ENCODE results near the gene SOX11. TPM values are rescaled to one million over a fixed set of nuclear protein-coding genes. Genes with fewer than 3 reads are reported as not detected.

Gene SOX11
- total RNA-seq, 1 experiment from 2014 or later, result 24.8 TPM

DNA sequence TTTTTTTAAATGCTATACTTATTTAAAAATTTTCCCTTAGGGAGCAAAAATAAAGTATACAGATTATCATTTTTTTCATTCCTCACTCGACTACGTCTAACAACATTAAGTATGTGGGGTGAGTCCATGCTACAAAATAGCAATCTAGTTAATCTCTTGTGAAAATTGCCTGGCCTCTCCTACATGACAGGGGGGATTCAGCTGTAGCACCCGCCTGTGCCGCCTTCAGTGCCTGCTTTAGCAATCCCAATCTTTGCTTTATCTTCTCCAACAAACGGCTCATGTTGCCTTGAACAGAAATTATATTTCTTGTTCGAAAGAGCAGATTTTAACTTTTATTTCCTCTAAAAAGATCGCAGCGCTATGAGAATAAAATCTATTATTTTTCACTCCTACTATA, 2.4 kb upstream of the SOX11 start:
- CTCF ChIA-PET, result no interaction called here
- H3K36me3 Mint-ChIP-seq, result peaks cover 20% of the 10 kb centered on the region
- TF ChIP-seq GRHL2 (CRISPR knock-in tag; IDR thresholded peaks at IDR 0.05; ENCODE audit: insufficient replicate concordance, severe bottlenecking) (no peak), ZNF232 (CRISPR knock-in tag; IDR thresholded peaks at IDR 0.05) (no peak), SMAD3 (CRISPR knock-in tag; IDR thresholded peaks at IDR 0.05; ENCODE audit: borderline replicate concordance) (no peak), KAT7 (CRISPR knock-in tag; IDR thresholded peaks at IDR 0.05; ENCODE audit: borderline replicate concordance) (no peak), ATF1 (CRISPR knock-in tag; IDR thresholded peaks at IDR 0.05) (no peak), RORB (CRISPR knock-in tag; IDR thresholded peaks at IDR 0.05) (no peak), EMX1 (CRISPR knock-in tag; IDR thresholded peaks at IDR 0.05) (no peak), ATF2 (CRISPR knock-in tag; IDR thresholded peaks at IDR 0.05; ENCODE audit: borderline replicate concordance, low read depth) (no peak), ZSCAN18 (CRISPR knock-in tag; IDR thresholded peaks at IDR 0.05) (no peak), MLX (CRISPR knock-in tag; IDR thresholded peaks at IDR 0.05) (no peak), MYBL2 (CRISPR knock-in tag; IDR thresholded peaks at IDR 0.05) (no peak), ELF4 (CRISPR knock-in tag; IDR thresholded peaks at IDR 0.05; ENCODE audit: low read depth) (no peak), CREB1 (CRISPR knock-in tag; IDR thresholded peaks at IDR 0.05) (no peak), ZNF219 (CRISPR knock-in tag; IDR thresholded peaks at IDR 0.05; ENCODE audit: borderline replicate concordance) (no peak), ESRRA (CRISPR knock-in tag; IDR thresholded peaks at IDR 0.05; ENCODE audit: borderline replicate concordance) (no peak), TCF7 (CRISPR knock-in tag; IDR thresholded peaks at IDR 0.05; ENCODE audit: low read depth) (no peak), ZBTB21 (CRISPR knock-in tag; IDR thresholded peaks at IDR 0.05; ENCODE audit: borderline replicate concordance) (no peak)
- TF ChIP-seq, protein P1, sequence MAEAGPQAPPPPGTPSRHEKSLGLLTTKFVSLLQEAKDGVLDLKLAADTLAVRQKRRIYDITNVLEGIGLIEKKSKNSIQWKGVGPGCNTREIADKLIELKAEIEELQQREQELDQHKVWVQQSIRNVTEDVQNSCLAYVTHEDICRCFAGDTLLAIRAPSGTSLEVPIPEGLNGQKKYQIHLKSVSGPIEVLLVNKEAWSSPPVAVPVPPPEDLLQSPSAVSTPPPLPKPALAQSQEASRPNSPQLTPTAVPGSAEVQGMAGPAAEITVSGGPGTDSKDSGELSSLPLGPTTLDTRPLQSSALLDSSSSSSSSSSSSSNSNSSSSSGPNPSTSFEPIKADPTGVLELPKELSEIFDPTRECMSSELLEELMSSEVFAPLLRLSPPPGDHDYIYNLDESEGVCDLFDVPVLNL (CRISPR knock-in tag; IDR thresholded peaks at IDR 0.05; ENCODE audit: borderline replicate concordance, low read depth), result no peak
- TF ChIP-seq, protein P2, sequence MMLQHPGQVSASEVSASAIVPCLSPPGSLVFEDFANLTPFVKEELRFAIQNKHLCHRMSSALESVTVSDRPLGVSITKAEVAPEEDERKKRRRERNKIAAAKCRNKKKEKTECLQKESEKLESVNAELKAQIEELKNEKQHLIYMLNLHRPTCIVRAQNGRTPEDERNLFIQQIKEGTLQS (CRISPR knock-in tag; conservative IDR thresholded peaks at IDR 0.05), result no peak
- H3K9me3 Mint-ChIP-seq, result peaks cover 25% of the 10 kb centered on the region
- H3K27me3 Mint-ChIP-seq (ENCODE audit: low read depth), result peaks cover 22% of the 10 kb centered on the region
- peak overlapping the region; percentile 84 for H3K4me3 Mint-ChIP-seq
- no peak overlapping the region for H3K27ac Mint-ChIP-seq
- DNase-seq (ENCODE audit: low spot score) (no peak), ATAC-seq (no peak)
- peaks cover 6% of the 10 kb centered on the region for H3K4me1 Mint-ChIP-seq
- POLR2A ChIA-PET, result no interaction called here

- peaks cover 17% of the 10 kb centered on the region for H3K36me3 Mint-ChIP-seq
- H3K27ac Mint-ChIP-seq, result no peak overlapping the region
- ATAC-seq, result no peak
- H3K27me3 Mint-ChIP-seq (ENCODE audit: low read depth), result peaks cover 22% of the 10 kb centered on the region
- ChIA-PET POLR2A (interaction anchor here (4.6 kb wide), 1 partner anchor 36 kb away, joined by 26 read pairs; no protein-coding TSS in a partner anchor), CTCF (no interaction called here)
- TF ChIP-seq GTF2I (CRISPR knock-in tag; conservative IDR thresholded peaks at IDR 0.05) (no peak), GRHL2 (CRISPR knock-in tag; IDR thresholded peaks at IDR 0.05; ENCODE audit: insufficient replicate concordance, severe bottlenecking) (no peak), GABPB1 (CRISPR knock-in tag; IDR thresholded peaks at IDR 0.05) (no peak), FOXK1 (CRISPR knock-in tag; IDR thresholded peaks at IDR 0.05) (no peak)
- TF ChIP-seq, protein P1 (CRISPR knock-in tag; IDR thresholded peaks at IDR 0.05; ENCODE audit: borderline replicate concordance, low read depth), result no peak
- DNase-seq (ENCODE audit: low spot score), result no peak
- H3K9me3 Mint-ChIP-seq, result peaks cover 25% of the 10 kb centered on the region
- peaks cover 6% of the 10 kb centered on the region for H3K4me1 Mint-ChIP-seq
- H3K4me3 Mint-ChIP-seq, result peak overlapping the region; percentile 84
Measured at GRCh38 chr2:5690286-5690685, 1.9 kb upstream of the SOX11 start.

All from WTC11 (cell line).